Heart left ventricle (tissue), 16 donors: Measurements from ENCODE around the gene RRAS2. TPM values are rescaled to one million over a fixed set of nuclear protein-coding genes. Genes with fewer than 3 reads are reported as not detected.

ENCODE experiments used
- ATAC-seq, 4 donors: fragments of 200-7000 bp; cut with Tn5 transposase; one replicate each; pipeline ENCODE4 v1.9.1; 2020 to 2022; ENCODE audit warnings: moderate library complexity in 4 of 4, mild to moderate bottlenecking in 3 of 4, moderate number of reproducible peaks in 1 of 4
- DNase-seq, 5 donors: peaks; one replicate each; pipeline ENCODE4 v3.0.0-alpha.2; 2020
- H3K27ac ChIP-seq, 12 donors: fragments of 200-600 bp; sonication (generic) in 4 of 12; one replicate each; pipeline versions ENCODE4 v1.5.0 to v1.8.0; 2016 to 2022; ENCODE audit warnings: mild to moderate bottlenecking in 2 of 12
- H3K27me3 ChIP-seq, 9 donors: fragments of 200-600 bp; sonication (generic) in 2 of 9; one replicate each; pipeline versions ENCODE4 v1.5.1 to v1.8.0; 2016 to 2022; ENCODE audit warnings: mild to moderate bottlenecking in 3 of 9
- H3K36me3 ChIP-seq, 9 donors: fragments of 200-600 bp; sonication (generic) in 2 of 9; one replicate each; pipeline versions ENCODE4 v1.5.0 to v1.8.0; 2018 to 2022; ENCODE audit warnings: mild to moderate bottlenecking in 2 of 9
- H3K4me1 ChIP-seq, 12 donors: fragments of 200-600 bp; sonication (generic) in 4 of 12; one replicate each; pipeline versions ENCODE4 v1.5.0 to v1.8.0; 2016 to 2022; ENCODE audit warnings: mild to moderate bottlenecking in 3 of 12
- H3K4me3 ChIP-seq, 12 donors: fragments of 200-600 bp; sonication (generic) in 4 of 12; one replicate each; pipeline versions ENCODE4 v1.5.0 to v1.8.0; 2017 to 2022; ENCODE audit warnings: mild to moderate bottlenecking in 9 of 12, moderate library complexity in 4 of 12
- H3K9me3 ChIP-seq, 12 donors: fragments of 200-600 bp; sonication (generic) in 4 of 12; one replicate each; pipeline versions ENCODE4 v1.5.0 to v1.8.0; 2016 to 2022; ENCODE audit warnings: mild to moderate bottlenecking in 1 of 12
- POLR2A ChIP-seq, 2 donors: fragments of 450-650 bp; IDR thresholded peaks; one replicate each; pipeline ENCODE4 v1.6.1; 2017; ENCODE audit warnings: antibody characterized with exemption in 2 of 2, mild to moderate bottlenecking in 2 of 2, moderate library complexity in 2 of 2
- WGBS, 4 donors: extraction: QIAGEN DNeasy Blood & Tissue Kit in 2 of 4; methylation state at CpG; one replicate each; pipeline versions ENCODE4 v1.1.5 to v1.1.7; 2013 to 2018; 5-methylcytosine and 5-hydroxymethylcytosine counted together
- intact Hi-C, 10 donors: fragments of 100-400 bp; cut with DNase I; formaldehyde crosslinking; loops; one replicate each; pipeline versions ENCODE4 v1.11.1 to v1.14.2; 2022
- polyA plus RNA-seq, 2 donors: library from polyadenylated mRNA; stranded (reverse); fragments of 200-250 nt; gene quantifications; one replicate each; pipeline ENCODE4 v1.2.3, GENCODE V29; 2013
- total RNA-seq, 9 donors: library from RNA; depleted of rRNA in 2 of 9; stranded (reverse); fragments of >200 nt in 2 of 9; fragmentation: NEBNext Ultra II Directional in 3 of 9; extraction: Animal tissue kit (Norgen Biotek cat#: 25700) in 3 of 9; gene quantifications; one replicate each; pipeline versions ENCODE4 v1.1.0 to v1.2.4, GENCODE V29; 2016 to 2023
- TF ChIP-seq, protein P1 (sequence below), 12 donors: fragments of 200-600 bp; sonication (generic) in 4 of 12; IDR thresholded peaks; one replicate each; pipeline versions ENCODE4 v1.5.0 to v1.8.0; 2018 to 2022; ENCODE audit warnings: antibody characterized with exemption in 12 of 12, mild to moderate bottlenecking in 5 of 12
- donor health status: ischemic (EF 13 %, LVEDD 7.1; RV severe dilation, severe dysfunction).
- donor health status: healthy with polysubstance abuse.
- donor health status: DM: no; HTN: yes; CAD: no.
- donor health status: DM: no; HTN: no; CAD: no.
- donor health status: ischemic (EF 25% LVEDD 6.9; RV normal size, moderate dysfunction).
- donor health status: ischemic (EF 25% LVEDD 5.7; RV mildly dilated, moderate dysfunction).
- donor health status: healthy.
- donor health status: DM: yes; HTN: yes; CAD: no.
- donor health status: ischemic (EF 35%, LVEDD 5.7; RV mildly dilated, moderate dysfunction).
- donor health status: nonischemic (EF 11% LVEDD 7.7; RV severe dilation, severe dysfunction).
- donor health status: DM: yes; HTN: yes; CAD: no.
- donor health status: PGD.
- donor health status: ischemic (EF 29% LVEDD 5.4; RV normal size, mild dysfunction).
- donor health status: nonischemic (EF 23%, LVEDD 6.1; RV moderate dilation, normal function).

The RRAS2 gene
- total and polyA plus RNA-seq, 11 donors, result 25.1 to 111 (median 52.4) TPM

DNA sequence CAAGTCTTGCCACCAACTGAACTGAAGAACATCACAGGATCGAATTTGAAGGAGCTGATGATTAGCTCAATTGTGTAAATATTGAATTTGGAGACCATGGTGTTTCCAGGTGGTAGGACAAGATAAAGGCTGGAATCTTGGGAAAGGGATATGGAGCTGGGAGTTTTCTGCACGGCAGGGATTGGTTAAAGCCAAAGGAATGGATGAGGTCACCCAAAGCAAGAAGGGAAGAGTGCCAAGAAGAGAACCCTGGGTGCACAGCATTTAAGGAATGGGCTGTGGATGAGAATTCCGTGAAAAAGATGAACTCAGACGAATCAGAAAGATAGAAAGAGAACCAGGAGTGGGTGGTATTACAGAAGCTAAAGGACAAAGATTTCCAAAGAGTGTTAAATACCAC is 29.4 kb upstream of the RRAS2 start:
- ATAC-seq (no peak), DNase-seq (no peak)
- H3K9me3 ChIP-seq, result no peaks in the 10 kb centered on the region
- H3K36me3 ChIP-seq, result no peaks in the 10 kb centered on the region
- intact Hi-C loops, result loop anchor here in 1 of 10 donors (5.0 kb wide), 1 partner anchor 34 kb away; no protein-coding TSS in a partner anchor
- 66 to 73% (median 71%) methylated on average over 4 of the region's 4 CpGs for WGBS, 4 donors
- peaks cover 0 to 17% (median 1%) of the 10 kb centered on the region in 12 donors for H3K4me1 ChIP-seq
- TF ChIP-seq, protein P1, sequence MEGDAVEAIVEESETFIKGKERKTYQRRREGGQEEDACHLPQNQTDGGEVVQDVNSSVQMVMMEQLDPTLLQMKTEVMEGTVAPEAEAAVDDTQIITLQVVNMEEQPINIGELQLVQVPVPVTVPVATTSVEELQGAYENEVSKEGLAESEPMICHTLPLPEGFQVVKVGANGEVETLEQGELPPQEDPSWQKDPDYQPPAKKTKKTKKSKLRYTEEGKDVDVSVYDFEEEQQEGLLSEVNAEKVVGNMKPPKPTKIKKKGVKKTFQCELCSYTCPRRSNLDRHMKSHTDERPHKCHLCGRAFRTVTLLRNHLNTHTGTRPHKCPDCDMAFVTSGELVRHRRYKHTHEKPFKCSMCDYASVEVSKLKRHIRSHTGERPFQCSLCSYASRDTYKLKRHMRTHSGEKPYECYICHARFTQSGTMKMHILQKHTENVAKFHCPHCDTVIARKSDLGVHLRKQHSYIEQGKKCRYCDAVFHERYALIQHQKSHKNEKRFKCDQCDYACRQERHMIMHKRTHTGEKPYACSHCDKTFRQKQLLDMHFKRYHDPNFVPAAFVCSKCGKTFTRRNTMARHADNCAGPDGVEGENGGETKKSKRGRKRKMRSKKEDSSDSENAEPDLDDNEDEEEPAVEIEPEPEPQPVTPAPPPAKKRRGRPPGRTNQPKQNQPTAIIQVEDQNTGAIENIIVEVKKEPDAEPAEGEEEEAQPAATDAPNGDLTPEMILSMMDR (IDR thresholded peaks at IDR 0.05), result no peak
- no peak for TF ChIP-seq POLR2A (IDR thresholded peaks at IDR 0.05)
- H3K27ac ChIP-seq, result no peak overlapping the region
- no peaks in the 10 kb centered on the region for H3K27me3 ChIP-seq
- H3K4me3 ChIP-seq, result no peak overlapping the region

DNA sequence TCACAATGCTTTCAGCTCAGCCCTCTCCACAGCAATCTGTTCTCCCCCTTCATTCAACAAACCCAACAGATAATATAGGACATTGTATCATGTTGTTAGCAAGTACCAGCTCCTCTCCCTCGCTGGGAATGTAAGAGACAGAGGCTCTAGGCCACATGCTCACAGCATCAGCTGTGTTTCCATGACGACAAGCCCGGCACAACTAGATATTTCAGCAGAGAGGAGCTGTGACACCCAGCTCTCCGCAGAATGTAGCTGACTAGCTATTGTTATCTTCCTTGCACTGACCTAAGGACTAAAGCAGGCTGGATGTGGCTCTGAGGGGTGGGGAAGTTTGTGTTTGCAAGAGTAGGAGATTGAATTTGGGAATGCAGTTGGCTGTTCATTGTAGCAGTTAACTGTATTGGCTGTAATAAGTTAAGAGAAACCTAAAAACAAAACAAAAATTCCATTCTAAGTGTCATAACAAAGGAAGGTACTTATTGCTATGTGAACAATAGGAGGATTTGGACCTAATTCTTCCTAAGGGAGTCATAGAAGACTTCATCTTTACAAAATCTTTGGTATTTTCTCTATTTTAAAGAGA is 28.0 kb upstream of the RRAS2 start:
- intact Hi-C loops, result loop anchor here in 1 of 10 donors (5.0 kb wide), 1 partner anchor 35 kb away; no protein-coding TSS in a partner anchor
- DNase-seq (peak in 4 of 5 donors; percentile 32 to 45 (median 38)), ATAC-seq (peak; percentile 62 to 84 (median 76))
- Histone ChIP-seq H3K4me3 (no peak overlapping the region), H3K9me3 (no peaks in the 10 kb centered on the region), H3K4me1 (peaks cover 0 to 17% (median 1%) of the 10 kb centered on the region in 12 donors), H3K27me3 (no peaks in the 10 kb centered on the region), H3K27ac (no peak overlapping the region), H3K36me3 (no peaks in the 10 kb centered on the region)
- TF ChIP-seq, protein P1 (IDR thresholded peaks at IDR 0.05), result no peak
- TF ChIP-seq POLR2A (IDR thresholded peaks at IDR 0.05), result no peak
- WGBS, 4 donors, result 11 to 35% (median 17%) methylated on average over 4 of the region's 4 CpGs

DNA sequence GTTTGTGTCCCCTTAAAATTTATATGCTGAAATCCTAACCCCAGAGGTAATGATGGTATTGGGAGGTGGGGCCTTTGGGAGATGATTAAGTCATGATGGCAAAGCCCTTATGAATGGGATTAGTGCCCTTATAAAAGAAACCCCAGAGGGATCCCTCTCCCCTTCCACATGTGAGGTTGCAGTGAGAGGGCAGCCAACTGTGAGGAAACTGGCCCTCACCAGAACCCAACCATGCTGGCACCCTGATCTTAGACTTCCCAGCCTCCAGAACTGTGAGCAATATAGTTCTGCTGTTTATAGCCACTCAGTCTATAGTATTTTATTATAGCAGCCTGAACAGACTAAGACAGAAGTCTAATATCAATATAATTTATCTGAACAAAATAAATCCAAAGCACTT is 27.1 kb upstream of the RRAS2 start:
- DNase-seq (no peak), ATAC-seq (no peak)
- peaks cover 0 to 3% (median 0%) of the 10 kb centered on the region in 9 donors for H3K27me3 ChIP-seq
- no peak overlapping the region for H3K4me3 ChIP-seq
- TF ChIP-seq POLR2A (IDR thresholded peaks at IDR 0.05), result no peak
- TF ChIP-seq, protein P1 (IDR thresholded peaks at IDR 0.05), result no peak
- H3K4me1 ChIP-seq, result peaks cover 0 to 26% (median 7%) of the 10 kb centered on the region in 12 donors
- intact Hi-C loops, result loop anchor here in 1 of 10 donors (5.0 kb wide), 1 partner anchor 36 kb away; no protein-coding TSS in a partner anchor
- H3K27ac ChIP-seq, result no peak overlapping the region
- H3K9me3 ChIP-seq, result no peaks in the 10 kb centered on the region
- no peaks in the 10 kb centered on the region for H3K36me3 ChIP-seq

DNA sequence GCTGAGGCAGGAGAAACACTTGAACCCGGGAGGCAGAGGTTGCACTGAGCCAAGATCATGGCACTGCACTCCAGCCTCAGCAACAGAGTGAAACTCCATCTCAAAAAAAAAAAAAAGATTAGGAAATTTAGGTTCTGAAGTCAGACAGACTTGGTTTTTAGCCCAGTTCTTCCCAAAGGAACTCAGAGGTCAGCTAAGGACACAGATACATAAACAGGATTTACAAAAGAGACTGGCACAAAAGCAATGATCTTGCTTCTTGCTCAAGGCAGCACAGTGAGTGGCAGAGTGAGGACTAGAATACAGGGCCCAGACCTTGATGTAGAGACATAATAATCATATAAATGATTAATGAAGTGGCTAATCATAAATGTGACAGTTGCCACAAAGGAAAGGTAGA is 25.4 kb upstream of the RRAS2 start:
- ATAC-seq (no peak), DNase-seq (no peak)
- no peaks in the 10 kb centered on the region for H3K9me3 ChIP-seq
- H3K27ac ChIP-seq, result no peak overlapping the region
- H3K36me3 ChIP-seq, result no peaks in the 10 kb centered on the region
- intact Hi-C loops, result loop anchor here in 2 of 10 donors (5.0 kb wide), 2 partner anchors 33 to 38 kb away; no protein-coding TSS in a partner anchor
- H3K4me1 ChIP-seq, result peaks cover 0 to 32% (median 12%) of the 10 kb centered on the region in 12 donors
- H3K4me3 ChIP-seq, result no peak overlapping the region
- TF ChIP-seq, protein P1 (IDR thresholded peaks at IDR 0.05), result no peak
- no peak for TF ChIP-seq POLR2A (IDR thresholded peaks at IDR 0.05)
- 61 to 74% (median 69%) methylated on average over 1 of the region's 1 CpG for WGBS, 4 donors
- H3K27me3 ChIP-seq, result peaks cover 0 to 21% (median 0%) of the 10 kb centered on the region in 9 donors
